Fibroblast of pulmonary artery (primary cell): Measurements from ENCODE around the gene FZD4.
"Not testable (repeated sequence)": the region's sequence is repeated elsewhere in the genome, so short reads cannot be mapped to it uniquely, and the experiment has no call there.

Experiments
- DNase-seq: peaks from one replicate; pipeline ENCODE4 v3.0.0-alpha.2; 2010; ENCODE audit warnings: low read depth
- H3K4me3 ChIP-seq: replicated peaks from 2 replicates; pipeline ENCODE4 v1.5.1; 2011; ENCODE audit warnings: low read depth, mild to moderate bottlenecking, control low read depth, low read length, moderate library complexity
- CTCF ChIP-seq: IDR thresholded peaks from 2 replicates; pipeline ENCODE4 v1.5.1; 2011; ENCODE audit warnings: mild to moderate bottlenecking, control low read depth, low read length, inconsistent platforms; ENCODE audit errors: missing control alignments

The FZD4 gene

GRCh38 chr11:86941077-86941870 lies 13.9 kb downstream of the FZD4 start:
- H3K4me3 ChIP-seq: no peak overlapping the region
- no peak for TF ChIP-seq CTCF
- no peak for DNase-seq

DNA sequence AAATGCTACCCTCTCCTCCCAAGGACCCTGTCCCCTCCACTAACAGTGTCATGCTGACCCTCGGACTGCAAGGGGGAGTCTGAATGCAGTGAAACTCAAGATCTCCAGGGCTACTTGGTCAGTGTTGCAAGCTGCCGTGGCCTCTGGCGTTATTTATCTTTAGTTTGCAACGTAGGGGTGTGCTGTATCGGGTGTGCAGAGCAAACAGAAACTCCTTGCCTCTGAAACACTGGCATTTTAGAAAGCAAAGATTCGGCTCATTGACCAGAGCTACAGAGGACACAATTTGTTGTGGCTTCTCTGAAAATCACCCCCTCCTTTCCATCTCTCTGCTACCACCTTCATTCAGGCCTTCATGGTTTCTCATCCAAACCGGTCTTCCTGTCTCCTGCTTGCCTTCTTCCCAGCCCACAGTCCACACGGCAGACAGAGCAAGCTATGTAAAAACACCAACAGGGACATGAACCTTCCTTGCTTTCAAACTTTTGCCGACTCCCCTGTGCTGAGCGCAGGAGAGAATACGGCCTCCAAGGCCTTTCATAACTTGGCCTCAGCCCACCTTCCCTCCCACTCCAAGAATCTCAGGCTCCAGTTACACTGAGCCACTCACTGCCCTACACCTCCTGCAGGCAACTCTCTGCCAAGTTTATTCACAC lies 14.9 kb downstream of the FZD4 start:
- H3K4me3 ChIP-seq: peak overlapping the region; percentile 21
- TF ChIP-seq CTCF: peak; percentile 27
- peak; percentile 89 for DNase-seq

- peak; percentile 62 for TF ChIP-seq CTCF
- H3K4me3 ChIP-seq: no peak overlapping the region
- peak; percentile 80 for DNase-seq
These were observed 16.0 kb downstream of the FZD4 start for GRCh38 chr11:86938900-86939880.

DNA sequence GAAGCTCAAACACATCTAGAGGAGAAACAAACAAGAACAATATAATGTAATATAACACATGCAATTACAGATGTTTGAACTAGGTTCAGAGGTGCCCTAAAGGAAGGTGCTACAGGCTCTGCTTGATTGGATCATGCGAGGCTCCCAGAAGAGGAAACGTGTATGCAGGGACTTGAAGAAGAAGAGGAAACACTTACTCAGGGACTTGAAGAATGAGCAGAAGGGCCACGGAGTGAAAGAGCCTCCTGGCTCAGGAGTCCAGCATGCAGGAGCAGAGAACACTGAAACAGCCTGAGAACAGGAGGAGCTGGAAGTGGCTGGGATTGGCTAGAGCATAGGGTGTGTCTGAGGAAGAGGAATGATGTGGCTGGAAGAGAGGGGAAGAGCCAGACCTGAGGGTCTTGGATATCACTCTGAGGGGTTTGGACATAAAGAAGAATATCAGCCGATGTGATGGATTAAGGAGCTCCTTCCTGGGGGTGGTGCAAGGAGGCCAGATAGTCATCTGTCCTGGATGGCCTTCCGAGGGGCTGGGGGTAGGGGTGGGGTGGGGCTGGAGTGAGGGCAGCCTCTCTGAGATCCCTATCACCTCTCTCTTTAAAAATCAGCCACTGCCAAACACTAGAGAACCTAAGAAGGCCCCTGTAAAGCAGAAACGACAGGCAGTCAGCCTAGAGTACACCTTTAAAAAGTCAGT lies 16.8 kb downstream of the FZD4 start:
- DNase-seq: no peak
- TF ChIP-seq CTCF: no peak

DNA sequence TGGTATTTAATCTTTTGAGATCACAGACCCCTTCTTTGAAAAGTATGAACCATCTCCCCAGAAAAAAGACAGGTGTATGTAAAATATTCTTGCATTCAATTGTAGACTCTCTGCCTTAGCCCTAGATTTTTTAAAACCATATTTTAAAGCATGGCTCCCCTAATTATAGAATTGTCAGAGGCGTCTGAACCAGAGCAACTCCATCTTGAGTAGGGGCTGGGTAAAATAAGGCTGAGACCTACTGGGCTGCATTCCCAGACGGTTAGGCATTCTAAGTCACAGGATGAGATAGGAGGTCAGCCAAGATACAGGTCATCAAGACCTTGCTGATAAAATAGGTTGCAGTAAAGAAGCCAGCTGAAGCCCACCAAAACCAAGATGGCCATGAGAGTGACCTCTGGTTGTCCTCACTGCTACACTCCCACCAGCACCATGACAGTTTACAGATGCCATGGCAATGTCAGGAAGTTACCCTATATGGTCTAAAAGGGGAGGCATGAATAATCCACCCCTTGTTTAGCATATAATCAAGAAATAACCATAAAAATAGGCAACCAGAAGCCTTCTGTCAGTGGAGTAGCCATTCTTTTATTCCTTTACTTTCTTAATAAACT lies 17.9 kb downstream of the FZD4 start:
- not testable (repeated sequence) for H3K4me3 ChIP-seq, DNase-seq

More for the DNA sequence above, 16.8 kb downstream of the FZD4 start:
- no peak overlapping the region for H3K4me3 ChIP-seq

DNA sequence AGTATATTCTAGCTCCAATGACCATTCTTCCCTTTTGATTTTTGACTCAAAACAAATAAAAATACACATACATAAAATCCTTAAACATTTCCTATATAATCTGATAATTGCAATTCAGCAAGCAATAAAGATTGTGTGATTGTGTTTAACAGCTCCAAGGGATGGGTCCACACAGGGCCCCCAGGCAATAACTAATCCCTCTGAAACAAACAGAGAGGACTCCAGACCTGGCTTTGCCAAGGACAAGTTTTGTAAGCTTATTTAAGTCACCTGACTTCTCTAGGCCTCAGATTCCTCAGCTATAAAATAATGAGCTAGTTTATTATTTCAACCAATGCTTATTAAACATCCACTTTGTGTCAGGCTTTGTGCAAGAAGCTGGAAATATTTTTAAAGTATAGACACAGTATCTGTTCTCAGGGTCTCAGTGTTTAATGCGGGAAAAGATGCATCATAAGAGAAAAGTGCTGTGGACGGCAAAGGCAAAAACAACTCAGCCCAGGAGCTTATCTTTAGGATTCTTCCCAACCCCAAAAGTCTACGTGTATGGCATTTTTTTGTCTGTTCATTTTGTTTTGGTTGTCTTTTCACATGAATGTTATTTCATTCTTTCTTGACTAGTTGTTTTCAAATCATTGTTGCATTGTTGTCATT lies 20.1 kb downstream of the FZD4 start:
- H3K4me3 ChIP-seq: no peak overlapping the region
- TF ChIP-seq CTCF: no peak
- no peak for DNase-seq
